ENCODE measurements around the gene MOGAT1.

The MOGAT1 gene

GRCh38 chr2:222653280-222653679, 18.2 kb upstream of the MOGAT1 start:
- ATAC-seq (replicated peaks), result no peak
- Mint-ChIP-seq H3K36me3 (ENCODE audit: insufficient read depth) (peaks cover 17% of the 10 kb centered on the region), H3K4me3 (peak overlapping the region in 1 of 2 donors; percentile 20)

GRCh38 chr2:222655787-222656525, 15.5 kb upstream of the MOGAT1 start, which contains the start of gene FARSB:
Gene FARSB, minus strand, starts transcription at chr2:222656092. Its CDS starts 19 bp downstream, at chr2:222656073.
- H3K9me3 Mint-ChIP-seq, result no peaks in the 10 kb centered on the region
- H3K27ac Mint-ChIP-seq, result peak within 1 kb of the TSS; percentile 99
- peak; percentile 91 for ATAC-seq (replicated peaks)
- peaks cover 29 to 34% of the 10 kb centered on the region in 2 donors for H3K4me1 Mint-ChIP-seq (ENCODE audit: low read depth in 2 of 2)
- H3K36me3 Mint-ChIP-seq (ENCODE audit: insufficient read depth), result peaks cover 17% of the 10 kb centered on the region
- H3K27me3 Mint-ChIP-seq, result no peaks in the 10 kb centered on the region
- peak; percentile 89 to 91 (median 90) for DNase-seq
- H3K4me3 Mint-ChIP-seq, result peak within 1 kb of the TSS; percentile 98 to 100

More at GRCh38 chr2:222653280-222653679, 18.2 kb upstream of the MOGAT1 start:
- Mint-ChIP-seq H3K27ac (peak overlapping the region in 1 of 2 donors; percentile 20), H3K9me3 (no peaks in the 10 kb centered on the region), H3K27me3 (no peaks in the 10 kb centered on the region), H3K4me1 (ENCODE audit: low read depth in 2 of 2) (peaks cover 36 to 43% of the 10 kb centered on the region in 2 donors)
- no peak for DNase-seq

- DNase-seq (no peak), ATAC-seq (replicated peaks) (peak; percentile 9)
- Mint-ChIP-seq H3K36me3 (ENCODE audit: insufficient read depth) (peaks cover 17% of the 10 kb centered on the region), H3K4me1 (ENCODE audit: low read depth in 2 of 2) (peaks cover 28 to 30% of the 10 kb centered on the region in 2 donors), H3K27me3 (no peaks in the 10 kb centered on the region), H3K27ac (peak overlapping the region; percentile 99), H3K9me3 (no peaks in the 10 kb centered on the region), H3K4me3 (peak overlapping the region; percentile 98 to 100)
Measured at GRCh38 chr2:222656526-222657446, 14.7 kb upstream of the MOGAT1 start.

- no peak for DNase-seq
- H3K4me1 Mint-ChIP-seq (ENCODE audit: low read depth in 2 of 2), result no peaks in the 10 kb centered on the region
- no peaks in the 10 kb centered on the region for H3K36me3 Mint-ChIP-seq (ENCODE audit: insufficient read depth)
- ATAC-seq (replicated peaks), result no peak
- H3K27me3 Mint-ChIP-seq, result peaks cover 25 to 39% of the 10 kb centered on the region in 2 donors
- H3K4me3 Mint-ChIP-seq, result no peak overlapping the region
- no peak overlapping the region for H3K27ac Mint-ChIP-seq
- no peaks in the 10 kb centered on the region for H3K9me3 Mint-ChIP-seq
Measured at GRCh38 chr2:222663479-222663878, 8.0 kb upstream of the MOGAT1 start.

- DNase-seq, result no peak
- Mint-ChIP-seq H3K27me3 (peaks cover 60 to 90% of the 10 kb centered on the region in 2 donors), H3K9me3 (no peaks in the 10 kb centered on the region)
Measured at GRCh38 chr2:222668494-222669154, 2.8 kb upstream of the MOGAT1 start.

GRCh38 chr2:222669353-222669752, 2.1 kb upstream of the MOGAT1 start:
- ATAC-seq (replicated peaks) (no peak), DNase-seq (no peak)
- Mint-ChIP-seq H3K27me3 (peaks cover 65 to 93% of the 10 kb centered on the region in 2 donors), H3K9me3 (no peaks in the 10 kb centered on the region), H3K4me3 (no peak overlapping the region), H3K36me3 (ENCODE audit: insufficient read depth) (no peaks in the 10 kb centered on the region), H3K4me1 (ENCODE audit: low read depth in 2 of 2) (peaks cover 6 to 10% of the 10 kb centered on the region in 2 donors), H3K27ac (no peak overlapping the region)

More at GRCh38 chr2:222668494-222669154, 2.8 kb upstream of the MOGAT1 start:
- H3K4me1 Mint-ChIP-seq (ENCODE audit: low read depth in 2 of 2), result peaks cover 6 to 10% of the 10 kb centered on the region in 2 donors
- no peak for ATAC-seq (replicated peaks)
- H3K36me3 Mint-ChIP-seq (ENCODE audit: insufficient read depth), result no peaks in the 10 kb centered on the region
- H3K27ac Mint-ChIP-seq, result no peak overlapping the region
- no peak overlapping the region for H3K4me3 Mint-ChIP-seq

- H3K36me3 Mint-ChIP-seq (ENCODE audit: insufficient read depth), result no peaks in the 10 kb centered on the region
- no peak overlapping the region for H3K4me3 Mint-ChIP-seq
- DNase-seq (no peak), ATAC-seq (replicated peaks) (no peak)
- H3K9me3 Mint-ChIP-seq, result no peaks in the 10 kb centered on the region
- H3K4me1 Mint-ChIP-seq (ENCODE audit: low read depth in 2 of 2), result peaks cover 6 to 10% of the 10 kb centered on the region in 2 donors
- H3K27ac Mint-ChIP-seq, result no peak overlapping the region
- peaks cover 64 to 90% of the 10 kb centered on the region in 2 donors for H3K27me3 Mint-ChIP-seq
Measured at GRCh38 chr2:222670191-222671038, 1.0 kb upstream of the MOGAT1 start.

- ATAC-seq (replicated peaks), result no peak
- Mint-ChIP-seq H3K36me3 (ENCODE audit: insufficient read depth) (peaks cover 4% of the 10 kb centered on the region), H3K4me3 (peak overlapping the region; percentile 19 to 67)
Measured at GRCh38 chr2:222672068-222672401, 577 bp downstream of the MOGAT1 start.

GRCh38 chr2:222673273-222673672, 1.8 kb downstream of the MOGAT1 start:
- peaks cover 4% of the 10 kb centered on the region for H3K36me3 Mint-ChIP-seq (ENCODE audit: insufficient read depth)
- peaks cover 60 to 92% of the 10 kb centered on the region in 2 donors for H3K27me3 Mint-ChIP-seq
- H3K27ac Mint-ChIP-seq, result no peak overlapping the region
- no peaks in the 10 kb centered on the region for H3K9me3 Mint-ChIP-seq
- DNase-seq (no peak), ATAC-seq (replicated peaks) (no peak)
- H3K4me1 Mint-ChIP-seq (ENCODE audit: low read depth in 2 of 2), result peaks cover 6 to 10% of the 10 kb centered on the region in 2 donors
- H3K4me3 Mint-ChIP-seq, result no peak overlapping the region

More at GRCh38 chr2:222672068-222672401, 577 bp downstream of the MOGAT1 start:
- DNase-seq, result no peak
- Mint-ChIP-seq H3K4me1 (ENCODE audit: low read depth in 2 of 2) (peaks cover 6 to 10% of the 10 kb centered on the region in 2 donors), H3K9me3 (no peaks in the 10 kb centered on the region), H3K27me3 (peaks cover 58 to 87% of the 10 kb centered on the region in 2 donors), H3K27ac (no peak overlapping the region)

GRCh38 chr2:222673883-222674282, 2.4 kb downstream of the MOGAT1 start:
- Mint-ChIP-seq H3K4me1 (ENCODE audit: low read depth in 2 of 2) (peaks cover 6 to 10% of the 10 kb centered on the region in 2 donors), H3K27ac (no peak overlapping the region), H3K36me3 (ENCODE audit: insufficient read depth) (peaks cover 4% of the 10 kb centered on the region), H3K4me3 (no peak overlapping the region), H3K27me3 (peaks cover 65 to 92% of the 10 kb centered on the region in 2 donors), H3K9me3 (no peaks in the 10 kb centered on the region)
- DNase-seq (no peak), ATAC-seq (replicated peaks) (no peak)

GRCh38 chr2:222677981-222678380, 6.5 kb downstream of the MOGAT1 start:
- Mint-ChIP-seq H3K9me3 (no peaks in the 10 kb centered on the region), H3K36me3 (ENCODE audit: insufficient read depth) (peaks cover 4% of the 10 kb centered on the region), H3K4me3 (no peak overlapping the region), H3K27ac (no peak overlapping the region), H3K4me1 (ENCODE audit: low read depth in 2 of 2) (no peaks in the 10 kb centered on the region), H3K27me3 (peaks cover 65 to 87% of the 10 kb centered on the region in 2 donors)
- no peak for ATAC-seq (replicated peaks)
- no peak for DNase-seq

GRCh38 chr2:222683805-222684204, 12.3 kb downstream of the MOGAT1 start:
- DNase-seq (no peak), ATAC-seq (replicated peaks) (no peak)
- Mint-ChIP-seq H3K4me1 (ENCODE audit: low read depth in 2 of 2) (no peaks in the 10 kb centered on the region), H3K4me3 (no peak overlapping the region), H3K9me3 (no peaks in the 10 kb centered on the region), H3K36me3 (ENCODE audit: insufficient read depth) (no peaks in the 10 kb centered on the region), H3K27me3 (peaks cover 49 to 52% of the 10 kb centered on the region in 2 donors), H3K27ac (no peak overlapping the region)
